Measurements from ENCODE around the gene TGFB2.

Gene TGFB2

GRCh38 chr1:218490406-218490922, 145.3 kb downstream of the TGFB2 start:
- no peak for TF ChIP-seq CTCF (IDR thresholded peaks at IDR 0.05)

- TF ChIP-seq CTCF (IDR thresholded peaks at IDR 0.05): no peak
These were observed 147.7 kb downstream of the TGFB2 start for GRCh38 chr1:218492874-218493273.

GRCh38 chr1:218493986-218494385, 148.8 kb downstream of the TGFB2 start:
- TF ChIP-seq CTCF (IDR thresholded peaks at IDR 0.05): no peak

Measured in LNCAP (cell line).